Stomach (tissue), 9 donors: Measurements from ENCODE around the gene OTX1. TPM values are rescaled to one million over a fixed set of nuclear protein-coding genes. Genes with fewer than 3 reads are reported as not detected.

ENCODE experiments used
- DNase-seq, 2 donors: peaks; one replicate each; pipeline versions ENCODE4 v3.0.0 to v3.0.0-alpha.2; 2013 to 2019
- H3K27ac ChIP-seq, 5 donors: fragments of 200-600 bp in 4 of 5; sonication (generic) in 4 of 5; one replicate each; pipeline ENCODE4 v1.5.1; 2013 to 2019; ENCODE audit warnings: mild to moderate bottlenecking in 1 of 5, moderate library complexity in 1 of 5
- H3K27me3 ChIP-seq, 3 donors: fragments of 200-600 bp; sonication (generic); one replicate each; pipeline ENCODE4 v1.5.1; 2017 to 2019; ENCODE audit warnings: mixed run types in 1 of 3
- H3K36me3 ChIP-seq, 4 donors: fragments of 200-600 bp; sonication (generic); 1 replicate in 3 of 4; 2 replicates in 1 of 4; pipeline ENCODE4 v1.5.1; 2016 to 2019
- H3K4me1 ChIP-seq, 4 donors: fragments of 200-600 bp; sonication (generic); one replicate each; pipeline ENCODE4 v1.5.1; 2016 to 2019
- H3K4me3 ChIP-seq, 4 donors: fragments of 200-600 bp; sonication (generic) in 3 of 4; one replicate each; pipeline ENCODE4 v1.5.1; 2016 to 2019; ENCODE audit warnings: mild to moderate bottlenecking in 1 of 4
- H3K9me3 ChIP-seq, 4 donors: fragments of 200-600 bp; sonication (generic); one replicate each; pipeline ENCODE4 v1.5.1; 2016 to 2019
- CTCF ChIP-seq, 7 experiments: fragments of 450-650 bp in 4 of 7; fragments of 200-600 bp in 3 of 7; sonication (generic) in 3 of 7; IDR thresholded peaks; one replicate each; pipeline ENCODE4 v1.5.1; 2016 to 2019; ENCODE audit warnings: antibody characterized with exemption in 7 of 7, control low read depth in 2 of 7, mild to moderate bottlenecking in 1 of 7
- EP300 ChIP-seq: sonication (generic); formaldehyde crosslinking; IDR thresholded peaks from one replicate; pipeline ENCODE4 v1.6.1; 2017; ENCODE audit warnings: antibody characterized with exemption
- POLR2A ChIP-seq, 4 donors: fragments of 450-650 bp; IDR thresholded peaks; one replicate each; pipeline ENCODE4 v1.6.1; 2016; ENCODE audit warnings: antibody characterized with exemption in 4 of 4, control low read depth in 2 of 4, mild to moderate bottlenecking in 1 of 4, moderate library complexity in 1 of 4
- POLR2AphosphoS5 ChIP-seq, 3 donors: sonication (generic); formaldehyde crosslinking; IDR thresholded peaks; one replicate each; pipeline ENCODE4 v1.6.1; 2016; ENCODE audit warnings: antibody characterized with exemption in 3 of 3
- WGBS, 5 donors: extraction: QIAGEN DNeasy Blood & Tissue Kit in 3 of 5; methylation state at CpG; one replicate each; pipeline versions ENCODE4 v1.1.5 to v1.1.7; 2013 to 2018; 5-methylcytosine and 5-hydroxymethylcytosine counted together
- intact Hi-C: fragments of 100-400 bp; cut with DNase I; formaldehyde crosslinking; loops from one replicate; pipeline ENCODE4 v1.15.1; 2023; ENCODE audit warnings: low total_unique reads
- polyA plus RNA-seq, 3 donors: library from polyadenylated mRNA; stranded (reverse); fragments of 200-250 nt; gene quantifications; one replicate each; pipeline ENCODE4 v1.2.3, GENCODE V29; 2013
- total RNA-seq, 5 donors: library from RNA; depleted of rRNA; stranded (reverse); fragments of >200 nt; gene quantifications; one replicate each; pipeline versions ENCODE4 v1.1.0 to v1.2.3, GENCODE V29; 2014 to 2016
- donor health status: healthy with polysubstance abuse.
- donor health status: Bipolar disorder and iron deficiency.
- donor health status: healthy.

OTX1 gene
- total and polyA plus RNA-seq, 8 donors = 0.10 to 0.25 TPM; not detected in 6

- no peaks in the 10 kb centered on the region for H3K27me3 ChIP-seq
- TF ChIP-seq CTCF (IDR thresholded peaks at IDR 0.05) = no peak
- TF ChIP-seq POLR2A (IDR thresholded peaks at IDR 0.05) = no peak
- TF ChIP-seq POLR2AphosphoS5 (IDR thresholded peaks at IDR 0.05) = no peak
- TF ChIP-seq EP300 = no peak
- H3K4me1 ChIP-seq = no peaks in the 10 kb centered on the region
- peaks cover 0 to 16% (median 12%) of the 10 kb centered on the region in 4 donors for H3K36me3 ChIP-seq
- no peak overlapping the region for H3K27ac ChIP-seq
- intact Hi-C loops = no loop called here
- H3K9me3 ChIP-seq = no peaks in the 10 kb centered on the region
- 86 to 97% (median 91%) methylated on average over 1 of the region's 1 CpG for WGBS, 5 donors
- no peak for DNase-seq
- no peak overlapping the region for H3K4me3 ChIP-seq
These were observed 41.8 kb upstream of the OTX1 start for GRCh38 chr2:63008838-63009237.

- DNase-seq = no peak
- no peaks in the 10 kb centered on the region for H3K9me3 ChIP-seq
- intact Hi-C loops = no loop called here
These were observed 41.1 kb upstream of the OTX1 start for GRCh38 chr2:63009490-63009889.

GRCh38 chr2:63012541-63012940, 38.1 kb upstream of the OTX1 start:
- no peak overlapping the region for H3K4me3 ChIP-seq
- no peaks in the 10 kb centered on the region for H3K4me1 ChIP-seq
- H3K36me3 ChIP-seq = peaks cover 3 to 32% (median 24%) of the 10 kb centered on the region in 4 donors
- intact Hi-C loops = no loop called here
- H3K27me3 ChIP-seq = no peaks in the 10 kb centered on the region
- WGBS, 5 donors = 76 to 94% (median 87%) methylated on average over 1 of the region's 1 CpG
- H3K27ac ChIP-seq = no peak overlapping the region
- peak in 1 of 2 donors; percentile 5 for DNase-seq
- TF ChIP-seq POLR2A (IDR thresholded peaks at IDR 0.05) (no peak), CTCF (IDR thresholded peaks at IDR 0.05) (no peak), EP300 (no peak)
- no peaks in the 10 kb centered on the region for H3K9me3 ChIP-seq

More at GRCh38 chr2:63009490-63009889, 41.1 kb upstream of the OTX1 start:
- H3K4me3 ChIP-seq = no peak overlapping the region
- H3K27ac ChIP-seq = no peak overlapping the region
- H3K4me1 ChIP-seq = no peaks in the 10 kb centered on the region
- peaks cover 0 to 19% (median 12%) of the 10 kb centered on the region in 4 donors for H3K36me3 ChIP-seq
- no peak for TF ChIP-seq CTCF (IDR thresholded peaks at IDR 0.05)
- TF ChIP-seq POLR2A (IDR thresholded peaks at IDR 0.05) = no peak
- no peak for TF ChIP-seq POLR2AphosphoS5 (IDR thresholded peaks at IDR 0.05)
- TF ChIP-seq EP300 = no peak
- H3K27me3 ChIP-seq = no peaks in the 10 kb centered on the region

GRCh38 chr2:63013438-63013837, 37.2 kb upstream of the OTX1 start:
- WGBS, 5 donors = 89 to 93% (median 91%) methylated on average over 8 of the region's 8 CpGs

GRCh38 chr2:63015389-63015788, 35.2 kb upstream of the OTX1 start:
- Histone ChIP-seq H3K4me1 (no peaks in the 10 kb centered on the region), H3K9me3 (no peaks in the 10 kb centered on the region), H3K27ac (no peak overlapping the region), H3K27me3 (no peaks in the 10 kb centered on the region), H3K4me3 (no peak overlapping the region), H3K36me3 (peaks cover 3 to 32% (median 24%) of the 10 kb centered on the region in 4 donors)
- no peak for DNase-seq
- intact Hi-C loops = no loop called here
- 95 to 98% (median 97%) methylated on average over 3 of the region's 3 CpGs for WGBS, 5 donors
- TF ChIP-seq POLR2A (IDR thresholded peaks at IDR 0.05) (no peak), CTCF (IDR thresholded peaks at IDR 0.05) (no peak), POLR2AphosphoS5 (IDR thresholded peaks at IDR 0.05) (no peak), EP300 (no peak)

More at GRCh38 chr2:63013438-63013837, 37.2 kb upstream of the OTX1 start:
- Histone ChIP-seq H3K9me3 (no peaks in the 10 kb centered on the region), H3K4me1 (no peaks in the 10 kb centered on the region), H3K27me3 (no peaks in the 10 kb centered on the region), H3K4me3 (no peak overlapping the region), H3K27ac (no peak overlapping the region), H3K36me3 (peaks cover 3 to 32% (median 24%) of the 10 kb centered on the region in 4 donors)
- no peak for DNase-seq
- TF ChIP-seq POLR2A (IDR thresholded peaks at IDR 0.05) = no peak
- intact Hi-C loops = no loop called here
